ENCODE data around the gene C1R. TPM values are rescaled to one million over a fixed set of nuclear protein-coding genes. Genes with fewer than 3 reads are reported as not detected.

Gene C1R
- total RNA-seq (2021; fragmentation: NEBNext Ultra II Directional; extraction: Animal tissue kit (Norgen Biotek cat#: 25700)): 10 to 100 TPM in 5 of 6 experiments, 1 to 10 TPM in 1; 9.3 to 43.4 (median 36.0) TPM
- long read RNA-seq, transcript C1R-215 (11 exons, 2,508 nt): major isoform, 6 of 8 reads
- long read RNA-seq, partial matches to known transcripts: 2 of 8 reads
- long read RNA-seq, other reads (novel, unspliced or antisense): 0 of 8 reads

- TF ChIP-seq, protein P1, sequence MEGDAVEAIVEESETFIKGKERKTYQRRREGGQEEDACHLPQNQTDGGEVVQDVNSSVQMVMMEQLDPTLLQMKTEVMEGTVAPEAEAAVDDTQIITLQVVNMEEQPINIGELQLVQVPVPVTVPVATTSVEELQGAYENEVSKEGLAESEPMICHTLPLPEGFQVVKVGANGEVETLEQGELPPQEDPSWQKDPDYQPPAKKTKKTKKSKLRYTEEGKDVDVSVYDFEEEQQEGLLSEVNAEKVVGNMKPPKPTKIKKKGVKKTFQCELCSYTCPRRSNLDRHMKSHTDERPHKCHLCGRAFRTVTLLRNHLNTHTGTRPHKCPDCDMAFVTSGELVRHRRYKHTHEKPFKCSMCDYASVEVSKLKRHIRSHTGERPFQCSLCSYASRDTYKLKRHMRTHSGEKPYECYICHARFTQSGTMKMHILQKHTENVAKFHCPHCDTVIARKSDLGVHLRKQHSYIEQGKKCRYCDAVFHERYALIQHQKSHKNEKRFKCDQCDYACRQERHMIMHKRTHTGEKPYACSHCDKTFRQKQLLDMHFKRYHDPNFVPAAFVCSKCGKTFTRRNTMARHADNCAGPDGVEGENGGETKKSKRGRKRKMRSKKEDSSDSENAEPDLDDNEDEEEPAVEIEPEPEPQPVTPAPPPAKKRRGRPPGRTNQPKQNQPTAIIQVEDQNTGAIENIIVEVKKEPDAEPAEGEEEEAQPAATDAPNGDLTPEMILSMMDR (IDR thresholded peaks at IDR 0.05): peak; percentile 96
- DNase-seq: peak; percentile 55
- H3K4me3 Mint-ChIP-seq: peak within 1 kb of the TSS; percentile 91
- H3K27me3 Mint-ChIP-seq (ENCODE audit: insufficient read depth): peaks cover 13% of the 10 kb centered on the region
- peaks cover 37% of the 10 kb centered on the region for H3K4me1 Mint-ChIP-seq (ENCODE audit: low read depth)
- H3K27ac Mint-ChIP-seq: peak within 1 kb of the TSS; percentile 76
- H3K9me3 Mint-ChIP-seq: no peaks in the 10 kb centered on the region
- H3K36me3 Mint-ChIP-seq (ENCODE audit: low read depth): no peaks in the 10 kb centered on the region
These were observed at the start of gene C1R for GRCh38 chr12:7092229-7092985. Gene C1R, minus strand, starts transcription at chr12:7092445. Its CDS starts 57 bp downstream, at chr12:7092388.

DNA sequence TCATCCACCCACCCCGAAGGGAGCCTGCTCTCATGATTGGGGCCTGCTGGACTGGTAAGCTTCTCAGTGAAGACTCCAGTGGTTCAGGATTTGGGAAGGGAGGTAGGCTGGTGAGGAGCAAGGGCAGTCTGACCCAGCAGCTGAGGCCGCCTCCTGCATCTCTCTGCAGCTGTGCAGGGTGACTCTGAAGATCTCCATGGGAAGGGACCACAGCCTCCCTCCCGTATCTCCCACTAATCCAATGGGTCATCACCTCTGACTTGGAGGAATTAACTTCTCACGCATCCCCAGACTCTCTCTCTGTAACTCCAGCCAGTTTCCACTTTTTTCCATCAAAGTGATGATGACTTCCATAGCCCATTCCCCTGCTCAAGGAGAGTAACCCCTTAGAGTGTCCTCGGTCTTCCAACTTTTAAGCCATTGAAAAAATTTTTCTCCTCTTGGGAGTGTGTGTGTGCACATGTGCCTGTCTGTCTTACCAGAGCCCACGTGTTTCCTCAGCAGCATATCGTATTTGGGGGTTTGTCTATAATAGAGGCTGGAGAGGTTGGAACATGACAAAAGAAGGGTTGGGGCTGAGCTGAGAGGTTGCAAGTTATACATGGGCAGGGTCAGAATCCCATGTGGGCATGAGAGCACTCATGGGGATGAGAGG lies 49.2 kb upstream of the C1R start:
- H3K4me3 Mint-ChIP-seq: no peak overlapping the region
- no peak for DNase-seq
- H3K4me1 Mint-ChIP-seq (ENCODE audit: low read depth): peaks cover 22% of the 10 kb centered on the region
- H3K36me3 Mint-ChIP-seq (ENCODE audit: low read depth): peaks cover 6% of the 10 kb centered on the region
- no peak overlapping the region for H3K27ac Mint-ChIP-seq
- no peaks in the 10 kb centered on the region; the same call in none of the 2 replicates for H3K27me3 Mint-ChIP-seq (ENCODE audit: insufficient read depth)
- TF ChIP-seq, protein P1 (IDR thresholded peaks at IDR 0.05): no peak
- H3K9me3 Mint-ChIP-seq: no peaks in the 10 kb centered on the region

DNA sequence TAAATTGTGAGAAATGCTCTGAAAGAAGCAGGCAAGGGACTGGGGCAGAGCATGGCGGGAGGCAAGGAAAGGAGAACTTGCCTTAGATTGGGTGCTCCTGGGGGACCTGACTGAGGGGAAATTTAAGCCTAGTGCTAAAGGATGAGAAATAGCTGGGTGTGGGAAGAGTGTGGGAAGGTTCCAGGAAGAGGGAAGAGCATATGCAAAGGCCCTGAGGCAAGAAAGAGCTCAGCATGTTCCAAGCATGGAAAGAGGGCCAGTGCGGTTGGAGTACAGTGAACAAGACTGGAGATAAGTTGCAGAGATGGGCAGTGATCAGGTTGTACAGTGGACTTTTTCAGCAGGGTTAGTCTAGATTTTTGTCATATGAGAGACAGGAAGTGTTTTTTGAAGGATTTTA lies 47.0 kb upstream of the C1R start:
- no peaks in the 10 kb centered on the region for H3K9me3 Mint-ChIP-seq
- peaks cover 20% of the 10 kb centered on the region for H3K36me3 Mint-ChIP-seq (ENCODE audit: low read depth)
- H3K4me3 Mint-ChIP-seq: no peak overlapping the region
- TF ChIP-seq, protein P1 (IDR thresholded peaks at IDR 0.05): no peak
- no peak for DNase-seq
- no peak overlapping the region for H3K27ac Mint-ChIP-seq
- H3K4me1 Mint-ChIP-seq (ENCODE audit: low read depth): no peaks in the 10 kb centered on the region
- H3K27me3 Mint-ChIP-seq (ENCODE audit: insufficient read depth): no peaks in the 10 kb centered on the region; the same call in none of the 2 replicates

DNA sequence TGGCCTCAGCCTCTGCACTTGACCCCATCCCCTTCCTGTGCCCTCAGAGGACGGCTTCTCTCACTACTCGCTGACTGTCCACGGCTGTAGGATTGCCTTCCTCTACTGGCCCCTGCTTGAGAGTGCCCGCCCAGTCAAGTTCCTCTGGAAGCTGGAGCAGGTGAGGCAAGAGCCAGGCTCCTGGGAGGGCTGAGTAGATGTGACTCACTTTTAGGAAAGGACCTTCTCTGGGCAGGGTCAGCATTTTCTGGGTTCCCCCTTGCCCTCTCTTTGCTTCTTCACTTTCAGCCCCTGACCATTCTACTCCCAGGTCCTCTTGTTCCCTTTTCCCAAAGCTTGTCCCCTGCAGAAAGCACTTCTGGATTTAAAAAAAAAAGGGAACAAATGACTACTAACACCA lies 45.7 kb upstream of the C1R start:
- Mint-ChIP-seq H3K27me3 (ENCODE audit: insufficient read depth) (no peaks in the 10 kb centered on the region; the same call in none of the 2 replicates), H3K36me3 (ENCODE audit: low read depth) (peaks cover 20% of the 10 kb centered on the region), H3K4me1 (ENCODE audit: low read depth) (no peaks in the 10 kb centered on the region), H3K27ac (no peak overlapping the region), H3K4me3 (no peak overlapping the region), H3K9me3 (no peaks in the 10 kb centered on the region)
- TF ChIP-seq, protein P1 (IDR thresholded peaks at IDR 0.05): no peak
- no peak for DNase-seq

DNA sequence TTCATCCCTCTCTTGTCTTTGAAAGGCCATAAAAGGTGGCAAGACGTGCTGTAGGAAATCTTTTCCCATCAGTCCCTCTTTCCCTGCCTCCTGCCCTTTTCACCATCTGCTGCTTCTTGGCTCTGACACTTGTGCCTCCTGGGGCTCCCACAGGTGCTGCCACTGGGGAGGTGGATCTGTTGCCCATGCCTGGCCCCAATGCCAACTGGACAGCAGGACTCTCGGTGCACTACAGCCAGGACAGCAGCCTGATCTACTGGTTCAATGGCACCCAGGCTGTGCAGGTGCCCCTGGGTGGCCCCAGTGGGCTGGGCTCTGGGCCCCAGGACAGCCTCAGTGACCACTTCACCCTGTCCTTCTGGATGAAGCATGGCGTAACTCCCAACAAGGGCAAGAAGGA lies 44.4 kb upstream of the C1R start:
- no peak overlapping the region for H3K27ac Mint-ChIP-seq
- peaks cover 20% of the 10 kb centered on the region for H3K36me3 Mint-ChIP-seq (ENCODE audit: low read depth)
- TF ChIP-seq, protein P1 (IDR thresholded peaks at IDR 0.05): no peak
- no peak for DNase-seq
- H3K9me3 Mint-ChIP-seq: no peaks in the 10 kb centered on the region
- H3K4me3 Mint-ChIP-seq: no peak overlapping the region
- no peaks in the 10 kb centered on the region for H3K4me1 Mint-ChIP-seq (ENCODE audit: low read depth)
- H3K27me3 Mint-ChIP-seq (ENCODE audit: insufficient read depth): no peaks in the 10 kb centered on the region; the same call in none of the 2 replicates
